Measurements from ENCODE around the gene DENND1C.

GRCh38 chr19:6433165-6433564, 48.4 kb downstream of the DENND1C start:
- no peak for TF ChIP-seq POLR3A (IDR thresholded peaks at IDR 0.05; ENCODE audit: borderline replicate concordance, extremely low read depth, insufficient read depth, insufficient read length)
- no peak for TF ChIP-seq ZHX1 (conservative IDR thresholded peaks at IDR 0.05; ENCODE audit: low read length)
- TF ChIP-seq EGR1 (conservative IDR thresholded peaks at IDR 0.05) = no peak
- TF ChIP-seq MEIS2 (IDR thresholded peaks at IDR 0.05; ENCODE audit: partially characterized antibody) = no peak
- no peak for TF ChIP-seq MLX (CRISPR knock-in tag; conservative IDR thresholded peaks at IDR 0.05)
- no peak for TF ChIP-seq CTCF (IDR thresholded peaks at IDR 0.05 in 2 of 3, conservative IDR thresholded peaks at IDR 0.05 in 1 of 3; ENCODE audit: insufficient read depth in 2 of 3, low read depth in 1 of 3, low read length in 3 of 3)
- TF ChIP-seq CEBPB (tag; IDR thresholded peaks at IDR 0.05) = no peak
- no peak for TF ChIP-seq ZNF778 (CRISPR knock-in tag; IDR thresholded peaks at IDR 0.05)
- no peak for TF ChIP-seq RFX5 (IDR thresholded peaks at IDR 0.05; ENCODE audit: low read depth, low read length)
- no peak for TF ChIP-seq POLR2AphosphoS5 (IDR thresholded peaks at IDR 0.05; ENCODE audit: control insufficient read depth, insufficient read depth, low read depth, low read length)
- no peak for TF ChIP-seq CEBPG (CRISPR knock-in tag; IDR thresholded peaks at IDR 0.05)
- no peak for TF ChIP-seq CEBPG (tag; conservative IDR thresholded peaks at IDR 0.05 in 1 of 2, IDR thresholded peaks at IDR 0.05 in 1 of 2)
- no peak for TF ChIP-seq EP300 (IDR thresholded peaks at IDR 0.05; ENCODE audit: low read length)
- TF ChIP-seq SOX6 (IDR thresholded peaks at IDR 0.05) = no peak
- TF ChIP-seq BHLHE40 (IDR thresholded peaks at IDR 0.05; ENCODE audit: low read length) = no peak

Data from K562 (cell line).